Glutamatergic neuron (in vitro differentiated cells): Measurements from ENCODE around the gene TSHZ1. TPM values are rescaled to one million over a fixed set of nuclear protein-coding genes. Genes with fewer than 3 reads are reported as not detected.

Experiments used
- DNase-seq: peaks from one replicate; pipeline ENCODE4 v3.0.0; 2022
- H3K27ac Mint-ChIP-seq: one replicate; pipeline ENCODE4 v1.8.0; 2020; ENCODE audit warnings: mild to moderate bottlenecking, mixed read lengths, inconsistent platforms; ENCODE audit not compliant: unreplicated experiment
- H3K27me3 Mint-ChIP-seq: one replicate; pipeline ENCODE4 v1.8.0; 2020; ENCODE audit warnings: mild to moderate bottlenecking, moderate library complexity, mixed read lengths, inconsistent platforms; ENCODE audit not compliant: unreplicated experiment
- H3K36me3 Mint-ChIP-seq: one replicate; pipeline ENCODE4 v1.8.0; 2020; ENCODE audit warnings: mild to moderate bottlenecking, mixed read lengths, inconsistent platforms; ENCODE audit not compliant: unreplicated experiment
- H3K4me1 Mint-ChIP-seq: one replicate; pipeline ENCODE4 v1.8.0; 2020; ENCODE audit warnings: mild to moderate bottlenecking, low read depth, mixed read lengths, inconsistent platforms; ENCODE audit not compliant: unreplicated experiment
- H3K4me3 Mint-ChIP-seq: one replicate; pipeline ENCODE4 v1.8.0; 2020; ENCODE audit warnings: mild to moderate bottlenecking, mixed read lengths, inconsistent platforms; ENCODE audit not compliant: unreplicated experiment
- H3K9me3 Mint-ChIP-seq: one replicate; pipeline ENCODE4 v1.8.0; 2020; ENCODE audit warnings: mild to moderate bottlenecking, moderate library complexity, mixed read lengths, inconsistent platforms; ENCODE audit not compliant: unreplicated experiment
- total RNA-seq: library from RNA; stranded (reverse); fragmentation: NEBNext Ultra II Directional; extraction: Animal tissue kit (Norgen Biotek cat#: 25700); gene quantifications from one replicate; pipeline ENCODE4 v1.2.1, GENCODE V29; 2021; ENCODE audit not compliant: unreplicated experiment
- TF ChIP-seq, protein P1 (sequence below): fragments of 200-600 bp; sonication (generic); IDR thresholded peaks from one replicate; pipeline ENCODE4 v1.5.0; 2021; ENCODE audit not compliant: partially characterized antibody, unreplicated experiment

The TSHZ1 gene
- total RNA-seq, 1 donor from 2014 or later, result 5.3 TPM

GRCh38 chr18:75330308-75330707, 119.7 kb downstream of the TSHZ1 start:
- Mint-ChIP-seq H3K4me3 (no peak overlapping the region), H3K9me3 (peaks cover 1% of the 10 kb centered on the region), H3K36me3 (no peaks in the 10 kb centered on the region), H3K4me1 (no peaks in the 10 kb centered on the region), H3K27me3 (no peaks in the 10 kb centered on the region), H3K27ac (no peak overlapping the region)
- TF ChIP-seq, protein P1, sequence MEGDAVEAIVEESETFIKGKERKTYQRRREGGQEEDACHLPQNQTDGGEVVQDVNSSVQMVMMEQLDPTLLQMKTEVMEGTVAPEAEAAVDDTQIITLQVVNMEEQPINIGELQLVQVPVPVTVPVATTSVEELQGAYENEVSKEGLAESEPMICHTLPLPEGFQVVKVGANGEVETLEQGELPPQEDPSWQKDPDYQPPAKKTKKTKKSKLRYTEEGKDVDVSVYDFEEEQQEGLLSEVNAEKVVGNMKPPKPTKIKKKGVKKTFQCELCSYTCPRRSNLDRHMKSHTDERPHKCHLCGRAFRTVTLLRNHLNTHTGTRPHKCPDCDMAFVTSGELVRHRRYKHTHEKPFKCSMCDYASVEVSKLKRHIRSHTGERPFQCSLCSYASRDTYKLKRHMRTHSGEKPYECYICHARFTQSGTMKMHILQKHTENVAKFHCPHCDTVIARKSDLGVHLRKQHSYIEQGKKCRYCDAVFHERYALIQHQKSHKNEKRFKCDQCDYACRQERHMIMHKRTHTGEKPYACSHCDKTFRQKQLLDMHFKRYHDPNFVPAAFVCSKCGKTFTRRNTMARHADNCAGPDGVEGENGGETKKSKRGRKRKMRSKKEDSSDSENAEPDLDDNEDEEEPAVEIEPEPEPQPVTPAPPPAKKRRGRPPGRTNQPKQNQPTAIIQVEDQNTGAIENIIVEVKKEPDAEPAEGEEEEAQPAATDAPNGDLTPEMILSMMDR, result no peak
- no peak for DNase-seq

- Mint-ChIP-seq H3K27me3 (no peaks in the 10 kb centered on the region), H3K27ac (no peak overlapping the region), H3K9me3 (peaks cover 1% of the 10 kb centered on the region), H3K4me1 (no peaks in the 10 kb centered on the region), H3K36me3 (no peaks in the 10 kb centered on the region), H3K4me3 (no peak overlapping the region)
- TF ChIP-seq, protein P1, result no peak
- DNase-seq, result no peak
These were observed 124.3 kb downstream of the TSHZ1 start for GRCh38 chr18:75334869-75335268.

DNA sequence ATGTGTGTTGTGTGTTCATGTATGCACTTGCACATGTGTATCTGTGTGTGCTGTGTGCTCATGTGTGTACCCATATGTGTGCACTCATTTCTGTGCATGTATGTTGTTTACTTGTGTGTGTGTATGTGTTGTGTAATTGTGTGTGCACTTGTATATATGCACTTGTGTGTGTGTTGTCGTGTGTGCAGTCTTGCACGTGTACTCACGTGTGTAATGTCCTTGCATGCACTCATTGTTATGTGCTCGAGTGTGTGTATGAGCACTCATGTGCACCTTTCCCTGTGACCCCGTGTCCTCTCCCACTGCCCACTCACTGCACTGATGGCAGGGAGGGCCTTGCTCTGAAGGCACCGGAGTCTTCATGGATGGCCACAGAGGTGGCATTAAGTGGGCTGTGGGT, 124.9 kb downstream of the TSHZ1 start:
- H3K9me3 Mint-ChIP-seq, result peaks cover 4% of the 10 kb centered on the region
- no peak for DNase-seq
- H3K36me3 Mint-ChIP-seq, result no peaks in the 10 kb centered on the region
- H3K4me3 Mint-ChIP-seq, result no peak overlapping the region
- no peak overlapping the region for H3K27ac Mint-ChIP-seq
- no peaks in the 10 kb centered on the region for H3K4me1 Mint-ChIP-seq
- no peaks in the 10 kb centered on the region for H3K27me3 Mint-ChIP-seq
- TF ChIP-seq, protein P1, result no peak

- DNase-seq, result no peak
- peaks cover 2% of the 10 kb centered on the region for H3K27me3 Mint-ChIP-seq
- H3K36me3 Mint-ChIP-seq, result no peaks in the 10 kb centered on the region
- no peak overlapping the region for H3K27ac Mint-ChIP-seq
- no peak overlapping the region for H3K4me3 Mint-ChIP-seq
- H3K4me1 Mint-ChIP-seq, result peaks cover 4% of the 10 kb centered on the region
- TF ChIP-seq, protein P1, result no peak
- peaks cover 4% of the 10 kb centered on the region for H3K9me3 Mint-ChIP-seq
These were observed 126.2 kb downstream of the TSHZ1 start for GRCh38 chr18:75336767-75337166.

DNA sequence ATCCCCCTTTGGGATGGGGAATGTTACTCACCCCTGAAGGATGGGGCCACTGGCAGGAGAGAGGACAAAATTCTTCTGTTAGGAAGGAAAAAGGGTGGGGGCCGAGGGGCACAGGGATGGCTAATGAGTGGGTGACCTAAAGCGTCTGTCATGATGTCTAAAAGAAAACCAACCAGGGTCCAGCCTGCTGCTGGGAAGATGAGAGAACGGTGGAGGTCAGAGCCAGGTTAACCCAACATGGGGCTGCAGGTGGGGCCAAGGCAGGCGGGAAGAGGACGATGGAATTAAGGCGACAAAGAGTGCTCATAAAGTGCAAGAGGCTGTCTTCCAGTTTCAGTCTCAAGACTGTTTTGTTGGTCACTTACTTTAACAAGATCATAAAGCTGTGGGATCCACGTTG, 126.8 kb downstream of the TSHZ1 start:
- H3K4me1 Mint-ChIP-seq, result peaks cover 4% of the 10 kb centered on the region
- DNase-seq, result no peak
- TF ChIP-seq, protein P1, result no peak
- H3K36me3 Mint-ChIP-seq, result no peaks in the 10 kb centered on the region
- H3K27me3 Mint-ChIP-seq, result peaks cover 2% of the 10 kb centered on the region
- H3K9me3 Mint-ChIP-seq, result peaks cover 3% of the 10 kb centered on the region
- H3K27ac Mint-ChIP-seq, result no peak overlapping the region
- H3K4me3 Mint-ChIP-seq, result no peak overlapping the region
